ENCODE results near the gene TTC36. TPM values are rescaled to one million over a fixed set of nuclear protein-coding genes. Genes with fewer than 3 reads are reported as not detected.

TTC36 gene
- total and polyA plus RNA-seq, 2 donors (not counting 1 experiment from before 2014, with no cell fraction given): 0.99 TPM; not detected in 1

GRCh38 chr11:118535261-118535660 lies 8.0 kb downstream of the TTC36 start:
- H3K27ac ChIP-seq (ENCODE audit: insufficient read depth, low read length): no peak overlapping the region
- DNase-seq (ENCODE audit: low read depth in 2 of 2): no peak
- TF ChIP-seq CTCF (conservative IDR thresholded peaks at IDR 0.05 in 1 of 2, IDR thresholded peaks at IDR 0.05 in 1 of 2; ENCODE audit: low read depth in 1 of 2, low read length in 2 of 2): no peak
- TF ChIP-seq EZH2 (IDR thresholded peaks at IDR 0.05; ENCODE audit: low read length, missing control alignments): no peak

GRCh38 chr11:118536726-118537125 lies 9.5 kb downstream of the TTC36 start:
- Histone ChIP-seq H3K27me3 (ENCODE audit: control insufficient read depth, insufficient read depth, low read length) (no peaks in the 10 kb centered on the region), H3K4me1 (ENCODE audit: control insufficient read depth, extremely low read depth, insufficient read depth, low read length) (no peaks in the 10 kb centered on the region), H3K79me2 (ENCODE audit: control insufficient read depth, insufficient read depth, low read length) (no peaks in the 10 kb centered on the region), H3K27ac (ENCODE audit: insufficient read depth, low read length) (no peak overlapping the region), H3K4me3 (replicated peaks in 1 of 4; ENCODE audit: control extremely low read depth in 1 of 4, insufficient read depth in 1 of 4, low read depth in 3 of 4, low read length in 4 of 4) (no peak overlapping the region), H3K4me2 (ENCODE audit: extremely low read depth, insufficient read depth, low read length) (no peak overlapping the region), H3K9me3 (ENCODE audit: control insufficient read depth, insufficient read depth, low read depth, low read length) (no peaks in the 10 kb centered on the region), H4K20me1 (ENCODE audit: control insufficient read depth, extremely low read depth, insufficient read depth, low read length) (no peaks in the 10 kb centered on the region), H2AFZ (ENCODE audit: low read length) (no peak overlapping the region), H3K36me3 (ENCODE audit: control insufficient read depth, insufficient read depth, low read length) (no peaks in the 10 kb centered on the region), H3K9ac (ENCODE audit: insufficient read depth, low read length) (no peak overlapping the region)
- DNase-seq (ENCODE audit: low read depth in 2 of 2): peak in 1 of 2 donors; percentile 30
- TF ChIP-seq EZH2 (IDR thresholded peaks at IDR 0.05; ENCODE audit: low read length, missing control alignments): no peak
- no peak for TF ChIP-seq CTCF (conservative IDR thresholded peaks at IDR 0.05 in 1 of 2, IDR thresholded peaks at IDR 0.05 in 1 of 2; ENCODE audit: low read depth in 1 of 2, low read length in 2 of 2)

More at GRCh38 chr11:118535261-118535660, 8.0 kb downstream of the TTC36 start:
- Histone ChIP-seq H2AFZ (ENCODE audit: low read length) (no peak overlapping the region), H3K4me1 (ENCODE audit: control insufficient read depth, extremely low read depth, insufficient read depth, low read length) (peaks cover 1% of the 10 kb centered on the region), H3K9ac (ENCODE audit: insufficient read depth, low read length) (no peak overlapping the region), H4K20me1 (ENCODE audit: control insufficient read depth, extremely low read depth, insufficient read depth, low read length) (no peaks in the 10 kb centered on the region), H3K4me2 (ENCODE audit: extremely low read depth, insufficient read depth, low read length) (no peak overlapping the region), H3K36me3 (ENCODE audit: control insufficient read depth, insufficient read depth, low read length) (no peaks in the 10 kb centered on the region), H3K4me3 (replicated peaks in 1 of 4; ENCODE audit: control extremely low read depth in 1 of 4, insufficient read depth in 1 of 4, low read depth in 3 of 4, low read length in 4 of 4) (no peak overlapping the region), H3K27me3 (ENCODE audit: control insufficient read depth, insufficient read depth, low read length) (no peaks in the 10 kb centered on the region), H3K9me3 (ENCODE audit: control insufficient read depth, insufficient read depth, low read depth, low read length) (no peaks in the 10 kb centered on the region), H3K79me2 (ENCODE audit: control insufficient read depth, insufficient read depth, low read length) (no peaks in the 10 kb centered on the region)

- no peak overlapping the region for H3K9ac ChIP-seq (ENCODE audit: insufficient read depth, low read length)
- H2AFZ ChIP-seq (ENCODE audit: low read length): no peak overlapping the region
- H3K36me3 ChIP-seq (ENCODE audit: control insufficient read depth, insufficient read depth, low read length): no peaks in the 10 kb centered on the region
- H3K27ac ChIP-seq (ENCODE audit: insufficient read depth, low read length): no peak overlapping the region
- no peaks in the 10 kb centered on the region for H3K27me3 ChIP-seq (ENCODE audit: control insufficient read depth, insufficient read depth, low read length)
- no peaks in the 10 kb centered on the region for H4K20me1 ChIP-seq (ENCODE audit: control insufficient read depth, extremely low read depth, insufficient read depth, low read length)
- no peak overlapping the region for H3K4me2 ChIP-seq (ENCODE audit: extremely low read depth, insufficient read depth, low read length)
- no peaks in the 10 kb centered on the region for H3K79me2 ChIP-seq (ENCODE audit: control insufficient read depth, insufficient read depth, low read length)
- TF ChIP-seq CTCF (conservative IDR thresholded peaks at IDR 0.05 in 1 of 2, IDR thresholded peaks at IDR 0.05 in 1 of 2; ENCODE audit: low read depth in 1 of 2, low read length in 2 of 2): no peak
- TF ChIP-seq EZH2 (IDR thresholded peaks at IDR 0.05; ENCODE audit: low read length, missing control alignments): no peak
- H3K4me1 ChIP-seq (ENCODE audit: control insufficient read depth, extremely low read depth, insufficient read depth, low read length): no peaks in the 10 kb centered on the region
- H3K9me3 ChIP-seq (ENCODE audit: control insufficient read depth, insufficient read depth, low read depth, low read length): no peaks in the 10 kb centered on the region
- no peak overlapping the region for H3K4me3 ChIP-seq (replicated peaks in 1 of 4; ENCODE audit: control extremely low read depth in 1 of 4, insufficient read depth in 1 of 4, low read depth in 3 of 4, low read length in 4 of 4)
- no peak for DNase-seq (ENCODE audit: low read depth in 2 of 2)
These were observed 10.2 kb downstream of the TTC36 start for GRCh38 chr11:118537409-118537980.

Measured in fibroblast of lung (primary cell).